NCI-H2196 (cell line): ENCODE data around the gene TMCO4.
A peak's percentile ranks its signal among the peaks of the same experiment; 100 is the strongest.
"Not testable (repeated sequence)": the region's sequence is repeated elsewhere in the genome, so short reads cannot be mapped to it uniquely, and the experiment has no call there.

Experiments used
- DNase-seq: peaks from one replicate; lab custom pipeline; 2025; ENCODE audit not compliant: unreplicated experiment; lab: John Stamatoyannopoulos, UW

The TMCO4 gene

GRCh38 chr1:19799230-19800075 is at the start of gene TMCO4:
TSS of gene TMCO4 (minus strand) at chr1:19799916. CDS start at chr1:19780758, 19,158 bp downstream.
- DNase-seq, result peak; percentile 60

- not testable (repeated sequence) for DNase-seq
These were observed 49.6 kb upstream of the TMCO4 start for GRCh38 chr1:19849307-19849706.

GRCh38 chr1:19847334-19847733 is 47.6 kb upstream of the TMCO4 start:
- not testable (repeated sequence) for DNase-seq

- no peak for DNase-seq
These were observed 46.6 kb upstream of the TMCO4 start for GRCh38 chr1:19846338-19846737.

- no peak for DNase-seq
These were observed 45.8 kb upstream of the TMCO4 start for GRCh38 chr1:19845555-19845954.

GRCh38 chr1:19844731-19845495 is 45.2 kb upstream of the TMCO4 start:
- no peak for DNase-seq

- no peak for DNase-seq
These were observed 40.5 kb upstream of the TMCO4 start for GRCh38 chr1:19840228-19840627.

GRCh38 chr1:19837866-19838265 is 38.1 kb upstream of the TMCO4 start:
- no peak for DNase-seq

GRCh38 chr1:19835578-19835977 is 35.9 kb upstream of the TMCO4 start:
- DNase-seq, result no peak

- no peak for DNase-seq
These were observed 31.7 kb upstream of the TMCO4 start for GRCh38 chr1:19831441-19831840.

- DNase-seq, result no peak
These were observed 28.8 kb upstream of the TMCO4 start for GRCh38 chr1:19828546-19828945.

GRCh38 chr1:19825298-19825697 is 25.6 kb upstream of the TMCO4 start:
- no peak for DNase-seq

GRCh38 chr1:19824541-19824940 is 24.8 kb upstream of the TMCO4 start:
- DNase-seq, result no peak

- no peak for DNase-seq
These were observed 24.3 kb upstream of the TMCO4 start for GRCh38 chr1:19824036-19824435.

- DNase-seq, result no peak
These were observed 20.0 kb upstream of the TMCO4 start for GRCh38 chr1:19819701-19820100.

GRCh38 chr1:19818324-19818723 is 18.6 kb upstream of the TMCO4 start:
- DNase-seq, result no peak

GRCh38 chr1:19817160-19817559 is 17.4 kb upstream of the TMCO4 start:
- DNase-seq, result no peak

- not testable (repeated sequence) for DNase-seq
These were observed 17.0 kb upstream of the TMCO4 start for GRCh38 chr1:19816737-19817086.

- DNase-seq, result peak; percentile 83
These were observed 16.4 kb upstream of the TMCO4 start for GRCh38 chr1:19815801-19816736.

GRCh38 chr1:19814681-19815503 is 15.2 kb upstream of the TMCO4 start, which contains the start of gene RNF186:
TSS of gene RNF186 (minus strand) at chr1:19815283. CDS start at chr1:19815101, 182 bp downstream.
- peak; percentile 85 for DNase-seq
